Brain pericyte (primary cell): ENCODE results near the gene ANKRD13D.
A peak's percentile ranks its signal among the peaks of the same experiment; 100 is the strongest.

Experiments
- DNase-seq: peaks from one replicate; pipeline ENCODE4 v3.0.0-alpha.2; 2012; ENCODE audit warnings: low read depth, low spot score

The ANKRD13D gene

GRCh38 chr11:67302571-67303131 is 13.5 kb downstream of the ANKRD13D start:
- peak; percentile 55 for DNase-seq

GRCh38 chr11:67303132-67303834 is 14.2 kb downstream of the ANKRD13D start, which contains the start of gene SSH3:
Gene SSH3 (plus strand): TSS chr11:67303530. CDS start chr11:67303626, 96 bp downstream.
- DNase-seq, result no peak

GRCh38 chr11:67303835-67304411 is 14.8 kb downstream of the ANKRD13D start:
- no peak for DNase-seq

GRCh38 chr11:67304511-67305113 is 15.5 kb downstream of the ANKRD13D start:
- DNase-seq, result no peak

GRCh38 chr11:67306769-67307544 is 17.9 kb downstream of the ANKRD13D start:
- no peak for DNase-seq

GRCh38 chr11:67307545-67308001 is 18.5 kb downstream of the ANKRD13D start:
- no peak for DNase-seq

- no peak for DNase-seq
These were observed 19.1 kb downstream of the ANKRD13D start for GRCh38 chr11:67308031-67308866.

GRCh38 chr11:67309166-67309565 is 20.1 kb downstream of the ANKRD13D start:
- DNase-seq, result no peak

GRCh38 chr11:67309661-67310061 is 20.6 kb downstream of the ANKRD13D start:
- no peak for DNase-seq

GRCh38 chr11:67310246-67311050 is 21.3 kb downstream of the ANKRD13D start:
- no peak for DNase-seq

GRCh38 chr11:67311051-67311555 is 22.0 kb downstream of the ANKRD13D start:
- no peak for DNase-seq

- DNase-seq, result no peak
These were observed 22.5 kb downstream of the ANKRD13D start for GRCh38 chr11:67311556-67312082.

GRCh38 chr11:67312187-67313021 is 23.3 kb downstream of the ANKRD13D start:
- no peak for DNase-seq

- DNase-seq, result no peak
These were observed 24.2 kb downstream of the ANKRD13D start for GRCh38 chr11:67313125-67313890.

- no peak for DNase-seq
These were observed 25.1 kb downstream of the ANKRD13D start for GRCh38 chr11:67314218-67314617.

GRCh38 chr11:67315325-67315909 is 26.3 kb downstream of the ANKRD13D start:
- no peak for DNase-seq

GRCh38 chr11:67316882-67317204 is 27.7 kb downstream of the ANKRD13D start:
- DNase-seq, result no peak
